Measurements from ENCODE around the gene ACP7. TPM values are rescaled to one million over a fixed set of nuclear protein-coding genes. Genes with fewer than 3 reads are reported as not detected.
"Not testable (repeated sequence)": the region's sequence is repeated elsewhere in the genome, so short reads cannot be mapped to it uniquely, and the experiment has no call there.

The ACP7 gene
- total RNA-seq, 1 donor from 2014 or later, result 0.33 TPM

DNA sequence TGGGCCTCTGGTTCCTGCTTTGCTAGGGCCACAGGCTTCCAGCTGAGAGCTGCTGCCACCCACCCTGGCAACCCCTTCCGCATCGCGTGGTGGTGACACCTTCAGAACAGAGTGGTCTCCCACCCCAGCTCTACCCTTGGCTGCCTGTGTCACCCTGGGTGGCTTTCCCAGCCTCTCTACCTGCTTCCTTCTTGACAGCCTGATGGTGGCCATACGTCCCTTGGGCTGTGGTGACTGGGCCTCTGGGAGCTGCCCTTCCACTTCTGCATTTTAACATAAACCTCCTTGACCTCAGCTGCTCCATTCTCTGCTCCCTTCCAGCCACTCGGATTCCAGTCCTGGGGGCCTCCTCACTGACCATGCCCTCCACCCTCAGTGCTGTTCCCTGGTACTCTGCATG is 58.5 kb downstream of the ACP7 start:
- no peak overlapping the region for H3K4me3 ChIP-seq (ENCODE audit: low read depth, low read length)
- TF ChIP-seq, protein P1, sequence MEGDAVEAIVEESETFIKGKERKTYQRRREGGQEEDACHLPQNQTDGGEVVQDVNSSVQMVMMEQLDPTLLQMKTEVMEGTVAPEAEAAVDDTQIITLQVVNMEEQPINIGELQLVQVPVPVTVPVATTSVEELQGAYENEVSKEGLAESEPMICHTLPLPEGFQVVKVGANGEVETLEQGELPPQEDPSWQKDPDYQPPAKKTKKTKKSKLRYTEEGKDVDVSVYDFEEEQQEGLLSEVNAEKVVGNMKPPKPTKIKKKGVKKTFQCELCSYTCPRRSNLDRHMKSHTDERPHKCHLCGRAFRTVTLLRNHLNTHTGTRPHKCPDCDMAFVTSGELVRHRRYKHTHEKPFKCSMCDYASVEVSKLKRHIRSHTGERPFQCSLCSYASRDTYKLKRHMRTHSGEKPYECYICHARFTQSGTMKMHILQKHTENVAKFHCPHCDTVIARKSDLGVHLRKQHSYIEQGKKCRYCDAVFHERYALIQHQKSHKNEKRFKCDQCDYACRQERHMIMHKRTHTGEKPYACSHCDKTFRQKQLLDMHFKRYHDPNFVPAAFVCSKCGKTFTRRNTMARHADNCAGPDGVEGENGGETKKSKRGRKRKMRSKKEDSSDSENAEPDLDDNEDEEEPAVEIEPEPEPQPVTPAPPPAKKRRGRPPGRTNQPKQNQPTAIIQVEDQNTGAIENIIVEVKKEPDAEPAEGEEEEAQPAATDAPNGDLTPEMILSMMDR (IDR thresholded peaks at IDR 0.05; ENCODE audit: insufficient read depth, low read length, poor library complexity, severe bottlenecking), result no peak
- H3K27me3 ChIP-seq (ENCODE audit: control insufficient read depth, insufficient read depth, low read length), result no peaks in the 10 kb centered on the region
- DNase-seq (ENCODE audit: low read depth), result no peak
- H3K36me3 ChIP-seq (ENCODE audit: control insufficient read depth, insufficient read depth, low read length), result no peaks in the 10 kb centered on the region

GRCh38 chr19:39143757-39144289 is 59.7 kb downstream of the ACP7 start:
- not testable (repeated sequence) for DNase-seq (ENCODE audit: low read depth); H3K4me3 ChIP-seq (ENCODE audit: low read depth, low read length); H3K27me3 ChIP-seq (ENCODE audit: control insufficient read depth, insufficient read depth, low read length); H3K36me3 ChIP-seq (ENCODE audit: control insufficient read depth, insufficient read depth, low read length)

DNA sequence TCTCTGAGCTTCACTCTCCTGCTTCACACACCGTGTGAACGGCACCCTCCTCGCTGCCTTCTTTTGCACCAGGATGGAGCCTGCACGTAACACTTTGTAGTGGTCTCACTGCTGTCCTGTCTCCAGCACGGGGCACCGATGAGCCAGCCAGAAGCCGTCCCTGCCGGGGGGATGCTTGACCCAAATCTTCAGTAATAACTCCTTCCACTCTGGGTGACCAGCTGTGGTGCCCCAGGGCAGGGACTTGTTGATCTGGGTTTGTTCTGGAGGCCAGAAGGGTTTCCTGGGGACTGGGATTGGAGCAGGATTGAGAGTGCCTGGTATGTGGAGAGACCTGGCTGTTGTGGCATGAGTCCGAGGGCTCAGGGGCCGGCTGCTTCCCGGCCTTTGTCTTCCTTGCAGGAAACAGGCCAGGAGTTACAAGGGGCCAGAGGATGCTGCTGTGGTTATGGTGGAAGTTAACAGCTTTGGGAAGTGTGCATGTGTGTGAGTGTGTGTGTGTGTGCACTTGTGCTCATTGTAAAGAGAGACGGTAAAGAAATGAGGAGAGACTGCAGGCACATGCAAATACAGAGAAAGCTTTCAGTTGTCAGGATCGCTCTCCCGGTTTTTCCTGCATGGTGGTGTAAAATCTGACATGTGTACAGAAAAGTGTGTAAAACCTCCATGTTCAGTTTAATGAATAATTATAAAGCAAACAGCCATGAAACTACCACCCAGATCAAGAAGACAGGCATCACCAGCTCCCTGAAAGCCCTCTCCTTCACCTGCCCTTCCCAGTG is 60.3 kb downstream of the ACP7 start:
- Histone ChIP-seq H3K4me3 (ENCODE audit: low read depth, low read length) (no peak overlapping the region), H3K36me3 (ENCODE audit: control insufficient read depth, insufficient read depth, low read length) (no peaks in the 10 kb centered on the region), H3K27me3 (ENCODE audit: control insufficient read depth, insufficient read depth, low read length) (no peaks in the 10 kb centered on the region)
- TF ChIP-seq, protein P1 (IDR thresholded peaks at IDR 0.05; ENCODE audit: insufficient read depth, low read length, poor library complexity, severe bottlenecking), result no peak
- no peak for DNase-seq (ENCODE audit: low read depth)

DNA sequence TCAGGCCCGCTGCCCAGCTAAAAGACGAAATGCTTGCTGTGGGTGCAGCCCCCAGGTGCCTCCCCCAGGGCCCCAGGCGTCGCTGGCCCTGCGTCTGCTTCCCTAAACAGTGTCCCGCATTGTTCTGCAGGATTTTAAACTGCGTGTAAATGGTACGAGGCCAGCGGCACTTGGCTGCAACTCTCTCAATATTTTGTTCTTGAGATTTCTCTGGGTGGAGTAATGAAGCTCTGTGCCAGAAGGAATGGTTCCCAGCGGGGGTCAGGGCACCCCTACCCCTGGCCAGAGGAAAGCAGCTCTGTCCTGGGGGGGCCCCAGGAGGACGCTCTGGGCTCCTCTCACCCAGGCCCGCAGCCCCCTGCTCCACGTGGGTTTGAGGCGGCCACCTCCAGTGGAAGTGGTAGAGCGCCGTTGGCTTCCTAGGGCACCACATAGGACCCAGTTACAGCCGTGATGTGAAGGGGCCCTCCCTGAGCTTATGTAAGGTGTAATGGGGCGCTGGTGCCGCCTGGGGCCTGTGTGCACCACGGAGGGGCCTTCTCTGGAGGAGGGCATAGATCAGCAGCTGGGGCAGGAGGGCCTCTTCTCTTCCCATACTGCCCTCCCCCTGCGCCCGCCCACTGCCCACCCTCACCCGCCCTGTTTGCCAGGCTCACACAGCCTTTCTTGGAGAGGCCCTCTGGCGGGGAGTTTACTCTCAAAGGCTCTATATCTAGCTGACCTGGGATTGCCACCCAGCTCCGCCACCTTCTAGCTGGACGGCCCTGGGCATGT is 61.2 kb downstream of the ACP7 start:
- no peak for DNase-seq (ENCODE audit: low read depth)
- TF ChIP-seq, protein P1 (IDR thresholded peaks at IDR 0.05; ENCODE audit: insufficient read depth, low read length, poor library complexity, severe bottlenecking), result no peak
- Histone ChIP-seq H3K36me3 (ENCODE audit: control insufficient read depth, insufficient read depth, low read length) (no peaks in the 10 kb centered on the region), H3K4me3 (ENCODE audit: low read depth, low read length) (no peak overlapping the region), H3K27me3 (ENCODE audit: control insufficient read depth, insufficient read depth, low read length) (no peaks in the 10 kb centered on the region)

- TF ChIP-seq, protein P1 (IDR thresholded peaks at IDR 0.05; ENCODE audit: insufficient read depth, low read length, poor library complexity, severe bottlenecking), result no peak
- DNase-seq (ENCODE audit: low read depth), result no peak
- no peak overlapping the region for H3K4me3 ChIP-seq (ENCODE audit: low read depth, low read length)
Observed at GRCh38 chr19:39146091-39146490, 61.9 kb downstream of the ACP7 start.

GRCh38 chr19:39146686-39147450 is 62.7 kb downstream of the ACP7 start:
- TF ChIP-seq, protein P1 (IDR thresholded peaks at IDR 0.05; ENCODE audit: insufficient read depth, low read length, poor library complexity, severe bottlenecking), result no peak

More at GRCh38 chr19:39146091-39146490, 61.9 kb downstream of the ACP7 start:
- no peaks in the 10 kb centered on the region for H3K36me3 ChIP-seq (ENCODE audit: control insufficient read depth, insufficient read depth, low read length)
- H3K27me3 ChIP-seq (ENCODE audit: control insufficient read depth, insufficient read depth, low read length), result no peaks in the 10 kb centered on the region

More at GRCh38 chr19:39146686-39147450, 62.7 kb downstream of the ACP7 start:
- no peak for DNase-seq (ENCODE audit: low read depth)
- Histone ChIP-seq H3K36me3 (ENCODE audit: control insufficient read depth, insufficient read depth, low read length) (no peaks in the 10 kb centered on the region), H3K27me3 (ENCODE audit: control insufficient read depth, insufficient read depth, low read length) (no peaks in the 10 kb centered on the region), H3K4me3 (ENCODE audit: low read depth, low read length) (no peak overlapping the region)

Data from kidney epithelial cell (primary cell).